HG03342 (cell line): ENCODE data around the gene ANKRD6.
"Not testable (repeated sequence)": the region's sequence is repeated elsewhere in the genome, so short reads cannot be mapped to it uniquely, and the experiment has no call there.

Experiments
- ATAC-seq: cut with Tn5 transposase; IDR thresholded peaks from one replicate; pipeline ENCODE4 v1.9.1; 2021; ENCODE audit warnings: mild to moderate bottlenecking, moderate library complexity; ENCODE audit not compliant: unreplicated experiment

The ANKRD6 gene

DNA sequence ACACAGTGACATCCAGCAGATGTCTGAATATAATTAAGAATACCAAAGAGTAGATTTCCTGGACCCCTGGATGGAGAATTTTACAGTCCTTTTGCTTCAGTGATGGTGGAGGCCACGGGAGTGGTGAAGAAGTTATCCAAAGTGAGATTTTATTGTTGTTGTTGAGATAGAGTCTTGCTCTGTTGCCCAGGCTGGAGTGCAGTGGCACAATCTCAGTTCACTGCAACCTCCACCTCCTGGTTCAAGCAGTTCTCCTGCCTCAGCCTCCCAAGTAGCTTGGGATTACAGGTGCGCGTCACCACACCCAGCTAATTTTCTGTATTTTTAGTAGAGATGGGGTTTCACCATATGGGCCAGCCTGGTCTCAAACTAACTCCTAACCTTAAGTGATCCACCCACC, 208.6 kb downstream of the ANKRD6 start:
- ATAC-seq, result not testable (repeated sequence)

- ATAC-seq, result no peak
Observed at GRCh38 chr6:89642956-89643355, 210.0 kb downstream of the ANKRD6 start.

GRCh38 chr6:89643406-89643805, 210.5 kb downstream of the ANKRD6 start:
- no peak for ATAC-seq

GRCh38 chr6:89644864-89645263, 211.9 kb downstream of the ANKRD6 start:
- ATAC-seq, result no peak

DNA sequence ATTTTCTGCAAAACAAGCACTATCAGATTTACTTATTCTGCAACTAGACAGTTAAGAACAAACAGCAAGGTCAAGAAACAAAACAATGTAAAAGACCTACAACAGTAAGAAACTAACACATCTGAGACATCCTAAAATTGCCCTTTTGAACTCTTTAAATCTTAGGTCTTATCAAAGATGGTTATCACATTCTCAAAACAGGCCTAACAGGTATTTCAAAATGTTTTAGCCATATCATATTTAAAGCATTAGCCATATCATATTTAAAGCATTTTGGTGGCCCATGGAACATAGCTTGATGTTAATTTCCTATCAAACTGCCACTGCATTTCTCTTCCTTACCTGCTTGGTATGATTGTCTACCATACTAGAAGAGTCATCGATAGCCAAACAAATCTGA, 216.7 kb downstream of the ANKRD6 start:
- no peak for ATAC-seq

DNA sequence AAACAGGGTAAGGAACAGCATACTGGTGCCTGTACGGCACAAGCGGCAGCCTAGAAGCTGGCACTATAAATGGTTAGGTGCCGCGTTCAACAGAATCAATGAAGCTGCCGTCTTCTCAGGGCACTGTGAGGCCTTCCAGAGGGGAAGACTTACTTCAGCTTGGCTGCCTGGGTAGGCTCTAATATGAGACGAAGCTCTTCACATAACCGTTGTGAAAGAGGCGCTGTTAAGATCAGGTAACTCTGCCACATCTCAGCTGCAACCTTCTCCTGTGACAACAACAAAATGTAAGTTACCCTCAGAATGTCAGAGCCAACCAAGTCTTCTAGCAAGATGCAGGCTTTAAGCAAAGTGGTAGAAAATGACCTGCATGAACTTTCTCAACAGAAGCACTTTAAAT, 217.6 kb downstream of the ANKRD6 start:
- ATAC-seq, result no peak

- ATAC-seq, result no peak
Observed at GRCh38 chr6:89655122-89655521, 222.2 kb downstream of the ANKRD6 start.

DNA sequence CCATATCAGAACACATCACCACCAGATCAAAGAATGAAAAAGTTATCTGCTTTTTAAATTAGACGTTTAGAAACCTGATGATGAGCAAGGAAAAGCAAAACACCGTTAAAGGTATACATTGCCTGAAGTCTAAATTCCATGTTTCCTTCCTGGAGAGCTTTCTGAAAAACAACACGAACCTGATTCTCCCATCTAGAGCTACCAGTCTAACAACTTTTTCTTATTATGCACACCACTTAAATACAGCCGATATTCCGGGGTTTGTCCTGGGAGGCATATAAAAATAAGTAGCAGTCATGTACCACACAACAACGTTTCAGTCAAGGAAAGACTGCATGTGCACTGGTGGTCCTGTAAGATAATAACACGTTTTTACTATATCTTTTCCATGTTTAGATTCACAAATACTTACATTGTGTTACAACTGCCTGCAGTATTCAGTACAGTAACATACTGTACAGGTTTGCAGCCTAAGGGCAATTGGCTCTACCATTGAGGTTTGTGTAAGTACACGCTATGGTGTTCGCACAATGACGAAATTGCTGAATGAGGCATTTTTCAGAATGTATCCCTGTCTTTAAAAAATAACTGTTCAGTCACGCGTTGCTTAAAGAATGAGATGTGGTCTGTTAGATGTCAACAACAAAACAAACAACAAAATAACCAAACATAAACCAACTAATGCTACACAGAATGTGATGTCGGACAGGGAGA, 224.7 kb downstream of the ANKRD6 start:
- no peak for ATAC-seq

DNA sequence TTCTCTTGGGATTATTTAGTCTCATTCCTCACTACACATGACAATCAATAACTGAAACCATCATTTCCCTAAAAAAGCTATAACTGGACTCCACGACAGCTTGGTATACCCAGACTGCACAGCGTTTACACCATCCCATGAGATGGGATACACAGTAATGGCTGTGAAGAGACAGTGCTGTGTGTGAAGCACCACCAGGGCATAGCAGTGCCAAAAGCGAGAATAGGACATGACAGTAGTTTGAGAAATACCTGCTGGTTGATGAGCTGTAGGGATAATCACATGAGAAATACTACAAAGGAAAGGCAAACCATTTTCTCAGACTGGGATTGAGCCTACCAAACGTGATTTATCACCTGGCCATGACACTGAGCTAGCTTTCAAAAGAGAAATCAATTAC, 228.0 kb downstream of the ANKRD6 start:
- ATAC-seq, result no peak

DNA sequence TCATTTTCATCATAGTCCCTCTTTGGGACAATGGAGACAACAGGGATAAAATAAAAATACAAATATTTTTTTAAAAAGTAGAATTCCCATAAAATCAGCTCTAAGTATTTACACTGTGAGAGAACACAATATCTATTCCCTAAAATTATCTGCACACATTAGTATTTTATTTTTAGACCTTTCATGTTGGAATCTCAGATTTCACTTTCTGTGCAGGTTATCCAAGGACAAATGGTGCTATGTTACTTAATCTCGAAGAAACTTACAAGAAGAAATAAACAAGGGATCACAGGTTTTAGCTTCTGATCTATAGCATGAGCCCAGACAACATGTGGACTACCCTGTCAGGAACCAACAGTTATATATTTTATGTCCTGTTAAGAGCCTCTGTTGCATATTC, 228.6 kb downstream of the ANKRD6 start:
- ATAC-seq, result no peak

DNA sequence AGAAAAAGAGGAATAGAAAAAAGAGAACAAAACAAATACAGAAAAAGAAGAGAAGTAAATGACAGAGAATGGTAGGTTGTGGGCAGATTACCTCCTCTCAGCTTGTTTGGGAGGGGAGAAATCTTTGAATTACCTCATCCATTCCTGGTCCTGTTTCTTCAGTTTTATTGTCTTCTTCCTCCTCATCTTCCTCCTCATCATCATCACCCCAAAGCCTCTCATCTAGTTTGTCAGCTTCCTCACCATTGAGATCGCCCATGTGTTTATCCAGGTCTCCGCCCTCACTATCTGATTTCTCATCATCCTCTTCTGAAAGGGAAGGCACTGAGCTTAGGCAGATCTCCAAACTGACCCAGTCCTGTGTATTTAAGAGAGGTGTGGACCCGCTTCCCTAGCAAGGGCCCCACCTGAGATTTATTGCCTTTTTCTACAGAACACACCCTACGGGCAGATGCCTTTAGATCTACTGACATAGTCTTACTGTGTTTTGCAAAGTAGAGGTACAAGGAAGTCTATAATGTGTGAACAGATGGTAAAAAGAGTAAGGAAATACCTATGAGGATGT, 229.8 kb downstream of the ANKRD6 start:
- ATAC-seq, result no peak

GRCh38 chr6:89667872-89668556, 235.1 kb downstream of the ANKRD6 start:
- no peak for ATAC-seq

GRCh38 chr6:89669002-89669401, 236.1 kb downstream of the ANKRD6 start:
- ATAC-seq, result no peak

DNA sequence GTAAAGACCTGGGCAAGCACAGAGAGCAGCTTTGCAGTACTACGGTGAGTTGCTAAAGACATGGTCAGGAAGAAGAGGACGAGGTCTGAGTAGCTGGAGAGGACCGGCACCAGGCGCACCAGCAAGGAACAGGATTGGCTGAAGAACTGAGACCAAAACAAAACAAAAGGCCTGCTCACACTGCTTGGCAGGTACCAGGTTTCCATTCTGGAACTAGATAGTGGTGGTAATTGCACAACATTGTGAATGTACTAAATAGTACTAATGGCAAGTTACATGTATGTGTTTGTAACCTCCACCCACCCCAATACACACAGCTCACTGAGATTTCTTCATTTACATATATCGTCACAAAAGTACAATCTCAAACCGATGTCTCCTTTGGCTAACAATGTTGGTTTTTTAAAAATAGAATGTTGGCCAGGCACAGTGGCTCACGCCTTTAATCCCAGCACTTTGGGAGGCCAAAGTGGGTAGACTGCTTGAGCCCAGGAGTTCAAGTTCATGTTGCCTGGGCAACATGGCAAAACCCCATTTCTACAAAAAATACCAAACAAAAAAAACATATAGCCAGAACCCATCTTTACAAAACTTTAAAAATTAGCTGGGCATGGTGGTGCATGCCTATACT, 238.1 kb downstream of the ANKRD6 start:
- no peak for ATAC-seq

DNA sequence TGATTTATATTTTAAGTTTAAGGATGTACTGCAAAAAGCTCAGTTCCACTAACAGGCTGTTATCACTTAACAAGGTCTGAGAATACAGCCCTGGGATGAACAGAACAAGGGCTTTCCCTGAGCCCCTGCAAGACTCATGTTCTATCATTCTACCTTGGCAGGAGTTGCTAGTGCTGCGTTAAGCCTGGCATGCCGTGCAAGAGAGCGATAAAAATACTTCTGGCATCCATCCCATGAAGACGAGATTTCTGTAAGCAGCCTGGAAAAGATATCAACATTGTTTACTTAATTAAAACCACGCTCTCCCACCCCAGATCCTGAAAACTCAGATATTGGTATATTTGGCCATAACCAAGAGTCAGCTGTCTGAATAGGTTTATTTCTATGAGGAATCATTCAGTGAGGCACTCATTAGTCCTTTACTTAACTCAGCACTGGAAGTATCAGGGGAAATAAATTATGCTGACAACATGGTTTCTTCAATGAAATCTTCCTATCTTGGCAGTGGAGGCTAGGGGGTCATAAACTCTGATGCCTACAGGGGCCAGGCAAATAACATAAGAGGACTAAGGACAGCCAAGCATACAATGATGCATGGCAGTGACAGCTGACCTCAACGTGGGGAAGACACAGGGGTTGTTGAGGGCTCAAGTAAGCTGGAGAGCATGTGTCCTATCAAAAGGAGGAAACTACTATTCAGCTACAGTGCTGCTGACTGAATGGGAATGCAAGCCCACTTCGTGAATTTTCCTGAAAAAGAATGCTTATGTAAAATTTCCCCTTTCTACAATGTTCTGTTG, 243.2 kb downstream of the ANKRD6 start:
- ATAC-seq, result no peak

DNA sequence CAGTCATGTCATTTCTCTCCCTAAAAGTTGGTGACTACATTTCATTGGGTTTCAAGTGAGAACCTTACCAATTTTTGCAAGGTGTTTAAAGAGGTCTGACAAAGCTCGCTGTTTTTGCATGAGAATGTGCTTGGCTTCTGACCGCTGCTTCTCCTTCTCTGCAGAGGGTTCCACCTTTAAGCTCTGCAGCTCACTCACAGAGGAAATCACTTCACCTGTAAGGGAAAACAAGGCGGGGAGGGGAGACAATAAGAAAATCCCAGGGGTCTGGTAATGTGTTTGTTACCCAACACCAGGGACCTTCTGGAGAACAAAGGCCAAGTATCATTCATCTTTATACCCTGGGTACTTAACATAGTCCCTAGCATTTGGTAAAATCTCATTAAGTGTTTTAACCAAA, 245.6 kb downstream of the ANKRD6 start:
- no peak for ATAC-seq

DNA sequence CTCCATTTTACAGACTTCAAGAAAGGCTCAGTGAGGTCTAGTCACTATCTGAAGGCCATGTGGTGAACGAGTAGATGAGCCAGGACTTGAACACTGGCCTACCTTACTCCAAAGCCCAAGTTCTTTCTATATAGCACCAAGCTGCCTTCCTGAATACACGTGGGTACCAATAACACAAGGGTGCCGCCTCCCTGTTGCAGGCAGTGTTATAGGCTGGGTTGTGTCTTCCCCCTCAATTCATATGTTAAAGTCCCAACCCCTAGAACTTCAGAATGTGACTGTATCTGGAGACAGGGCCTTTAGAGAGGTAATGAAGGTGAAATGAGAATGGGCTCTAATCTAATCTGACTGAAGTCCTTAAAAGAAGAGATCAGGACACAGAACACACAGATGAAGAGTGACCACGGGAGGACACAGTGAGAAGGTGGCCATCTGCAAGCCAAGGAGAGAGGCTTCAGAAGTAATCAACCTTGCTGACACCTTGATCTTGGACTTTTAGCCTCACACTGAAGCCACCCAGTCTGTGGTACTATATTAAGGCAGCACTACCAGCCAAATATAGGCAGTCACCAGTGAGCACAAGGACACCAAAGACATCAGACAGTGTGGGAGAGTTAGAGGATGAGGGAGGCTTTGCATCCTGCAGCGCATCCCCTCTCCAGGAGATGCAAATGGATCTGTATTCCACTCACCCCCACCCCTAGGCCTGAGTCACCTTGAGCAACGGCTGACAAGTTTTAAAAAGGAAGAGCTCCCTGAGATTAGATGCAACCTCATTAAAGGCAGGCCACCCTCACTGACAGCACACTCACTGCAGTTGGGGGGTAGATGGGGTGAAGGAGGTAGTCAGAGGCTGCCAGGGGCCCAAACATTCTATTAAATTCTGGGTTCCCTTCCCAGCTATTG, 246.5 kb downstream of the ANKRD6 start:
- no peak for ATAC-seq

- ATAC-seq, result no peak
Observed at GRCh38 chr6:89680150-89680549, 247.2 kb downstream of the ANKRD6 start.

GRCh38 chr6:89680551-89680950, 247.6 kb downstream of the ANKRD6 start:
- ATAC-seq, result no peak

GRCh38 chr6:89681983-89682564, 249.1 kb downstream of the ANKRD6 start:
- ATAC-seq, result no peak
